ENCODE results near the gene PAN2. TPM values are rescaled to one million over a fixed set of nuclear protein-coding genes. Genes with fewer than 3 reads are reported as not detected.

Gene PAN2
- total RNA-seq, 1 donor from 2014 or later, result 20.5 TPM

DNA sequence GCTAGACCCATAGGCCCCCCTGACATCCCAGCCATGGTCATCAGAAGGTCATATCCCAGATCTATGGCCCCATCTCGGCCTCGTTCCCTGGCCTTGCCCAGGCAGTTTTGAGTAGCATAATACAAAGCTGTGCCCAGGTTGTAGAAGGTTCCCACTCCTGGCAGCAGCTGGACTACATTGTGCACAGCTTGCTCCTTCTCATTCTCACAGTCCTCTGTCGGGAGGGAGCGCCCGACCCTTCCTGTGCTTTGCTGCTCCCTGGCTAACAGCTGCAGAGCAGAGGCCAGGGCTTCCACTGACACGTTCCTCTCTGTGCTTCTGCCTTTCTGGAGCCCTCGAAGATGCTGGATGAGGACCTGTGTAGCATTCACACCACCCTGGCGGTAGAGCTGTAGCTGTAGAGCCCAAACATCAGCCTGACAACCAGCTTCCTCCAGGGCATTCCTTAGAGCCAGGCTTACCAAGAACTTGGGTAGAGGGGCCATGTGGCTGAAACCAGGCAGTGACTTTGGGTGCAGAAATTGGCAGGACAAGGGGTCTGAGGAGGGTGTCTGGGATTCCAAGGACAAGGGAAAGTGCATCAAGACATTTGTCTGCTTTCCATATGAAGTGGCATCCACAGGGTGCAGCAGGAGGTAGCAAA is 27.8 kb upstream of the PAN2 start:
- DNase-seq (ENCODE audit: low read depth), result no peak
- no peak for FAIRE-seq
- TF ChIP-seq, protein P1, sequence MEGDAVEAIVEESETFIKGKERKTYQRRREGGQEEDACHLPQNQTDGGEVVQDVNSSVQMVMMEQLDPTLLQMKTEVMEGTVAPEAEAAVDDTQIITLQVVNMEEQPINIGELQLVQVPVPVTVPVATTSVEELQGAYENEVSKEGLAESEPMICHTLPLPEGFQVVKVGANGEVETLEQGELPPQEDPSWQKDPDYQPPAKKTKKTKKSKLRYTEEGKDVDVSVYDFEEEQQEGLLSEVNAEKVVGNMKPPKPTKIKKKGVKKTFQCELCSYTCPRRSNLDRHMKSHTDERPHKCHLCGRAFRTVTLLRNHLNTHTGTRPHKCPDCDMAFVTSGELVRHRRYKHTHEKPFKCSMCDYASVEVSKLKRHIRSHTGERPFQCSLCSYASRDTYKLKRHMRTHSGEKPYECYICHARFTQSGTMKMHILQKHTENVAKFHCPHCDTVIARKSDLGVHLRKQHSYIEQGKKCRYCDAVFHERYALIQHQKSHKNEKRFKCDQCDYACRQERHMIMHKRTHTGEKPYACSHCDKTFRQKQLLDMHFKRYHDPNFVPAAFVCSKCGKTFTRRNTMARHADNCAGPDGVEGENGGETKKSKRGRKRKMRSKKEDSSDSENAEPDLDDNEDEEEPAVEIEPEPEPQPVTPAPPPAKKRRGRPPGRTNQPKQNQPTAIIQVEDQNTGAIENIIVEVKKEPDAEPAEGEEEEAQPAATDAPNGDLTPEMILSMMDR (IDR thresholded peaks at IDR 0.05; ENCODE audit: insufficient read depth, low read length, severe bottlenecking), result no peak

DNA sequence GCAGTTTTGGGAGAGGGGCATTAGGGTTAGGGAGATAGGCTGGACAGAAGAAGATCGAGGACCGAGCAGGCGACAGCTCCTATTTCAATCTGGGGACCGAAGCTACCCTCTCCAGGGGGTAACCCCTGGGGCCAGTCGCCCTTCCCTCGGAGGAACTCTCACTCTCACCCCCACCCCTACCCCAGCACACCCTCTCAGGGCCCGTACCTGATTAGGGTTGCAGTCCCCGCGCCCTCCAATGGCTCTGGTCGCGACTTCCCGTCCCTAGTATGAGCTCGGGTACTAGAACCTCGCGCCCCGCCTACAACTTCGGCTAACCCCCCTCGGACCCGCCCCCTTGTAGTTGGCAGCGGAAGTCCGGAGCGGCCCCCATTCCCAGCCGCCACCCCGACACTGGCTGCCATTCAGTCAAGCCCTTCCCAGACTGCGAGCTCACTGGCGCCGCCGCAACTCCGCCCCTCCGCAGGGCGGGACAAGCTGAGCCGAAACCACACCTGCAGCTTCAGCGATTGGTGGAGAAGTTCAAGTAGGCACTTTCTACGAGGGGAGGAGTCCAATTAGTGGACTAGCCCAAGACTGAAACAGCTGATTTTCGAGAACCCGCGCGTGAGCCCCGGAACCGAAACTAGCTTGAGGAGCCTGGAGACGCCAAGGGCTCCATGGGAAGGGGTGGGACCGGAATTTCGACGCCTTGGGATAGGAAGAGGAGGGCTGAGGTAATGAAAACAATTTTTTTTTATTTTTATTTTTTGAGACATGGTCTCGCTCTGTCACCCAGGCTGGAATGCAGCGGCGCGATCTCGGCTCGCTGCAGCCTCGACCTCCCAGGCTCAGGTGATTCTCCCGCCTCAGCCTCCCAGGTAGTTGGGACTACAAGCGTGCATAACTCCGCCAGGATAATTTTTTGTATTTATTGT is 26.3 kb upstream of the PAN2 start, which contains the start of gene STAT2:
Gene STAT2, minus strand, starts transcription at position 257 of the 917 bp plus-strand sequence. CDS start 3,536 bp downstream, outside the sequence.
- H3K36me3 ChIP-seq (ENCODE audit: control insufficient read depth, insufficient read depth, low read length), result peaks cover 6% of the 10 kb centered on the region
- TF ChIP-seq, protein P1 (IDR thresholded peaks at IDR 0.05; ENCODE audit: insufficient read depth, low read length, severe bottlenecking), result no peak
- DNase-seq (ENCODE audit: low read depth) (peak; percentile 100), FAIRE-seq (no peak)
- H3K27me3 ChIP-seq (ENCODE audit: control insufficient read depth, insufficient read depth, low read length), result no peaks in the 10 kb centered on the region
- H3K4me3 ChIP-seq (ENCODE audit: low read depth, low read length), result peak within 1 kb of the TSS; percentile 63

More for the DNA sequence above, 27.8 kb upstream of the PAN2 start:
- Histone ChIP-seq H3K36me3 (ENCODE audit: control insufficient read depth, insufficient read depth, low read length) (no peaks in the 10 kb centered on the region), H3K27me3 (ENCODE audit: control insufficient read depth, insufficient read depth, low read length) (no peaks in the 10 kb centered on the region), H3K4me3 (ENCODE audit: low read depth, low read length) (no peak overlapping the region)

GRCh38 chr12:56358836-56359532 is 25.2 kb upstream of the PAN2 start:
- Histone ChIP-seq H3K27me3 (ENCODE audit: control insufficient read depth, insufficient read depth, low read length) (no peaks in the 10 kb centered on the region), H3K4me3 (ENCODE audit: low read depth, low read length) (peak overlapping the region; percentile 63), H3K36me3 (ENCODE audit: control insufficient read depth, insufficient read depth, low read length) (peaks cover 15% of the 10 kb centered on the region)
- peak; percentile 70 for DNase-seq (ENCODE audit: low read depth)
- no peak for FAIRE-seq
- TF ChIP-seq, protein P1 (IDR thresholded peaks at IDR 0.05; ENCODE audit: insufficient read depth, low read length, severe bottlenecking), result no peak

DNA sequence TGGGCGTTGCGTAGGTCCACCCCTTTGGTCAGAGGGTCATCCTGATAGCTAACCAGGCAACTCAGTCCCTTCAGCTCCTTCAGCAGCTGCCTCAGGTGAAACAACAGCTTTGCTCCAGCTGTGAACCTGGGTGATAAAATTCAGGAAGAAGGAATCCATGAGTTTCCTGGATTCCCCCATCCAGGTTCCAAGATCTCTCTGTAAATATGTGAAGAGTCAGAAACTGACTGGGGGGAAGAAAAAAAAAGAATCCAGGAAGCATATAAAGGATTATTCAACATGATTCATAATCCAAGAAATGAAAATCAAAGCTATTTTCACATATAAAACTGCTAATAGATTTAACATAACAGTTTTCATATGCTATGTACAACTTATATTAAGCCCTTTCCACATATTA is 17.5 kb upstream of the PAN2 start:
- no peak for FAIRE-seq
- TF ChIP-seq, protein P1 (IDR thresholded peaks at IDR 0.05; ENCODE audit: insufficient read depth, low read length, severe bottlenecking), result no peak
- H3K36me3 ChIP-seq (ENCODE audit: control insufficient read depth, insufficient read depth, low read length), result peaks cover 39% of the 10 kb centered on the region

GRCh38 chr12:56350662-56351061 is 16.9 kb upstream of the PAN2 start:
- TF ChIP-seq, protein P1 (IDR thresholded peaks at IDR 0.05; ENCODE audit: insufficient read depth, low read length, severe bottlenecking), result no peak
- no peak for FAIRE-seq
- Histone ChIP-seq H3K27me3 (ENCODE audit: control insufficient read depth, insufficient read depth, low read length) (no peaks in the 10 kb centered on the region), H3K36me3 (ENCODE audit: control insufficient read depth, insufficient read depth, low read length) (peaks cover 34% of the 10 kb centered on the region), H3K4me3 (ENCODE audit: low read depth, low read length) (no peak overlapping the region)
- no peak for DNase-seq (ENCODE audit: low read depth)

More for the DNA sequence above, 17.5 kb upstream of the PAN2 start:
- Histone ChIP-seq H3K27me3 (ENCODE audit: control insufficient read depth, insufficient read depth, low read length) (no peaks in the 10 kb centered on the region), H3K4me3 (ENCODE audit: low read depth, low read length) (no peak overlapping the region)
- DNase-seq (ENCODE audit: low read depth), result no peak

Data from bronchial epithelial cell (primary cell).